ENCODE data around the gene PPP2R5D. TPM values are rescaled to one million over a fixed set of nuclear protein-coding genes. Genes with fewer than 3 reads are reported as not detected.

PPP2R5D gene
- polyA plus RNA-seq, 3 donors = 10.3 to 24.9 (median 14.9) TPM

DNA sequence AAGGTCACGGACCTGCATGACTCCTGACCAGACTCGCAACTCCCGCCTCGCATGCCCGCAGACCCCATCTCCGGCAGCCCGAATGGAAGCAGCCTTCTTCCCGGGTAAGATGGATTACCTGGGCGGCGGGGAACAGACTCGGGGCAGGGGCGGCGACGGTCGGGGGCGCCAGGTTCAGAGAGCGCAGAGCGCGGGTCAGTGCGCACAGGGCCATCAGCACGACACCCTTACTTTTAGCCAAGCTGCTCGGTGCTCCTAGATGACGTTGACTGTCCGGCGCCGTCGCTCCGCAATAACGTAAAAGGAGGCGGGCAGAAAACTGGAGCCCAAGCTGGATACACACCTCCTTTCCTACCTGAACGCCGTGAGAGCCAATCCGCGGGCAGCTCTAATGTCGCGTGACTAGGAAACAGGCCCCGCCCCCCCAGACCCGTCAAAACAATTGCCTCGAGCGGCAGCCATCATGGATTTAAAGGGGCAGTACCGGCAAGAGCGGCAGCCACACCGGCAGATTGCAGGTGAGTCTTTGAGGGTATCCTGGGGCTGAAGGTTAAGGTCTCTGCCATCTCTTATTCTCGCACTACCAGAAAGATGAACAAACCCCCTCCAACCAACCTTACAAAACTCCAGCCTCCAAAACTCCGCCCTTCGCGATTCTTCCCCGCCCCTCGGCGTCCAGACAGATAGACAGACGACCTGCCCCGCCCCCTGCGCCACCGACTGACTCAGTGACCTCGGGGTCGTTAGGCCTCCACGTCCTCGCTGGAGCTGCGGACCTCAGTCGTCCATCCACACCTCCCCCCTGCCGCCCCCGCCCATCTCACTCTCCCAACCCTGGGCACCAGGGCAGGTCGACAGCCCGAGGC lies 75.0 kb downstream of the PPP2R5D start, which contains the start of the genes KLC4 and MRPL2:
Gene KLC4, plus strand, starts transcription at position 464 of the 866 bp plus-strand sequence. CDS start 1,705 bp downstream, outside the sequence.
Gene MRPL2, minus strand, starts transcription at position 267 of the 866 bp plus-strand sequence. Its CDS starts 53 bp downstream, at position 214.
- Mint-ChIP-seq H3K9me3 (no peaks in the 10 kb centered on the region), H3K36me3 (peaks cover 19 to 25% of the 10 kb centered on the region in 2 donors), H3K27me3 (ENCODE audit: low read depth in 3 of 3) (peaks cover 0 to 2% (median 0%) of the 10 kb centered on the region in 3 donors), H3K4me1 (peaks cover 25% of the 10 kb centered on the region), H3K27ac (peak within 1 kb of the TSS; percentile 90 to 100 (median 99)), H3K4me3 (peak within 1 kb of the TSS; percentile 85 to 96)
- Histone ChIP-seq H3K9me3 (replicated peaks in 1 of 2; ENCODE audit: control insufficient read depth in 1 of 2, insufficient read depth in 1 of 2, low read length in 2 of 2) (no peaks in the 10 kb centered on the region), H3K36me3 (replicated peaks in 1 of 2; ENCODE audit: control insufficient read depth in 1 of 2, insufficient read depth in 2 of 2, low read length in 2 of 2) (peaks cover 4 to 17% of the 10 kb centered on the region in 2 donors), H4K20me1 (ENCODE audit: insufficient read depth, low read length) (no peaks in the 10 kb centered on the region), H2AFZ (ENCODE audit: insufficient read depth, low read depth, low read length, poor library complexity, severe bottlenecking) (peak within 1 kb of the TSS; percentile 99), H3K27me3 (ENCODE audit: control insufficient read depth in 2 of 2, insufficient read depth in 2 of 2, low read length in 2 of 2) (no peaks in the 10 kb centered on the region), H3K9ac (ENCODE audit: insufficient read depth, low read length, poor library complexity, severe bottlenecking) (peak within 1 kb of the TSS; percentile 90), H3K4me2 (replicated peaks; ENCODE audit: extremely low read depth, low read length, poor library complexity, severe bottlenecking) (peak within 1 kb of the TSS; percentile 99), H3K4me3 (replicated peaks in 1 of 3; ENCODE audit: low read depth in 2 of 3, low read length in 3 of 3) (peak within 1 kb of the TSS; percentile 69 to 99 (median 98)), H3K4me1 (ENCODE audit: control insufficient read depth in 1 of 2, insufficient read depth in 2 of 2, low read length in 2 of 2) (peaks cover 14 to 23% of the 10 kb centered on the region in 2 donors), H3K79me2 (ENCODE audit: insufficient read depth, low read length) (peaks cover 17% of the 10 kb centered on the region), H3K27ac (ENCODE audit: low read depth in 1 of 2, low read length in 2 of 2) (peak within 1 kb of the TSS; percentile 64 to 99)
- intact Hi-C loops (cut with micrococcal nuclease) = loop anchor here (2.0 to 10.0 kb wide), 3 partner anchors 45 to 115 kb away; partner anchors contain the start of genes KLHDC3 (in 2 of the 2) and SRF (in 1 of the 2)
- WGBS (ENCODE audit: insufficient coverage) = under 1% methylated on average over 58 of the region's 64 CpGs
- no peak for TF ChIP-seq CTCF (IDR thresholded peaks at IDR 0.05)
- DNase-seq = peak; percentile 98 to 99 (median 98)

DNA sequence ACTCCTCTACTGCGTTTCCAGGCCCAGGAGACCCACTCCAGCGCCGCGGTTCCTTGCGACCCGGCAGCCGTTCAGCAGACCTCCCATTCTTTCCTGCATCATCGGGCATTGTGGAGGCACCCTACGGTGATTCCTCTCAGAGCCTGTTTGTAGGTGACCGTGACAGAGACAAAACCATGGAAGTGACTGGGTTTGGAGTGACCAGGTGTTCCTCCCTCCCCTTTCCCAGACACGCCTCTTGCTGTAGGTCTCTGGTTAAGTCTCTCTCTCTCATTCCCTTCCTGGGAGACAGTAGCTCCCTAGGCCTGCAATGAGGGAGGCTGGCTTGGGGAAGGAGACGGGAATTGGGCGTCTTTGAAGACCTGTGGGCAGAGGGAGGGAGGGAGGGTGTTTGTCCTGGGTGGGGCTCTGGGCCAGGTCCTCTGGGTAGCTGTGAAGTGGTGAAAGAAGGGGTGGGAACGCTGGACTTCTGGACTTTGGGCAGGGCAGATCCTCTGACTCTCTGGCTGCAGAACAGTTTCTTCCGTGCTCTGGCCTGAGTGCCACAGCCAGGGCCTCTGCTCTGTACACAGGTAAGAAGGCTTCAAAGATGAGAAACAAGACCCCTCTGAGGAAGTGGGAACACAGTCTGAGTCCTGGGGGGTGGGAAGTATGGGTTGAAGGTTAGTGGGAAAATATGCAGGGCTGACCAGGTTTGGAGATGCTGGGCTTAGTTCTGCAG lies 75.8 kb downstream of the PPP2R5D start:
- peak overlapping the region; percentile 85 to 96 for H3K4me3 Mint-ChIP-seq
- TF ChIP-seq CTCF (IDR thresholded peaks at IDR 0.05) = no peak
- 10% methylated on average over 10 of the region's 15 CpGs for WGBS (ENCODE audit: insufficient coverage)
- Histone ChIP-seq H3K4me1 (ENCODE audit: control insufficient read depth in 1 of 2, insufficient read depth in 2 of 2, low read length in 2 of 2) (peaks cover 14 to 23% of the 10 kb centered on the region in 2 donors), H2AFZ (ENCODE audit: insufficient read depth, low read depth, low read length, poor library complexity, severe bottlenecking) (peak overlapping the region; percentile 99), H3K36me3 (replicated peaks in 1 of 2; ENCODE audit: control insufficient read depth in 1 of 2, insufficient read depth in 2 of 2, low read length in 2 of 2) (peaks cover 4 to 18% of the 10 kb centered on the region in 2 donors), H3K9me3 (replicated peaks in 1 of 2; ENCODE audit: control insufficient read depth in 1 of 2, insufficient read depth in 1 of 2, low read length in 2 of 2) (no peaks in the 10 kb centered on the region), H3K27ac (ENCODE audit: low read depth in 1 of 2, low read length in 2 of 2) (peak overlapping the region; percentile 64 to 99), H3K4me3 (replicated peaks in 1 of 3; ENCODE audit: low read depth in 2 of 3, low read length in 3 of 3) (peak overlapping the region; percentile 69 to 99 (median 98)), H4K20me1 (ENCODE audit: insufficient read depth, low read length) (no peaks in the 10 kb centered on the region), H3K79me2 (ENCODE audit: insufficient read depth, low read length) (peaks cover 17% of the 10 kb centered on the region), H3K9ac (ENCODE audit: insufficient read depth, low read length, poor library complexity, severe bottlenecking) (peak overlapping the region; percentile 90), H3K27me3 (ENCODE audit: control insufficient read depth in 2 of 2, insufficient read depth in 2 of 2, low read length in 2 of 2) (no peaks in the 10 kb centered on the region), H3K4me2 (replicated peaks; ENCODE audit: extremely low read depth, low read length, poor library complexity, severe bottlenecking) (peak overlapping the region; percentile 99)
- peaks cover 0 to 2% (median 0%) of the 10 kb centered on the region in 3 donors for H3K27me3 Mint-ChIP-seq (ENCODE audit: low read depth in 3 of 3)
- DNase-seq = no peak
- H3K9me3 Mint-ChIP-seq = no peaks in the 10 kb centered on the region
- intact Hi-C loops (cut with micrococcal nuclease) = no loop called here
- H3K27ac Mint-ChIP-seq = peak overlapping the region; percentile 90 to 100 (median 99)
- H3K4me1 Mint-ChIP-seq = peaks cover 25% of the 10 kb centered on the region
- peaks cover 22 to 25% of the 10 kb centered on the region in 2 donors for H3K36me3 Mint-ChIP-seq

Data from CD14-positive monocyte (primary cell).